22Rv1 (cell line): Measurements from ENCODE around the gene IGLL1.
"Not testable (repeated sequence)": the region's sequence is repeated elsewhere in the genome, so short reads cannot be mapped to it uniquely, and the experiment has no call there.

Source experiments
- ZFX ChIP-seq: fragments of 450-650 bp; IDR thresholded peaks from 2 replicates; pipeline ENCODE4 v1.6.1; 2017; ENCODE audit warnings: antibody characterized with exemption, borderline replicate concordance
- TF ChIP-seq, protein P1 (sequence below): fragments of 450-650 bp; IDR thresholded peaks from 2 replicates; pipeline ENCODE4 v1.5.1; 2017; ENCODE audit warnings: mild to moderate bottlenecking

DNA sequence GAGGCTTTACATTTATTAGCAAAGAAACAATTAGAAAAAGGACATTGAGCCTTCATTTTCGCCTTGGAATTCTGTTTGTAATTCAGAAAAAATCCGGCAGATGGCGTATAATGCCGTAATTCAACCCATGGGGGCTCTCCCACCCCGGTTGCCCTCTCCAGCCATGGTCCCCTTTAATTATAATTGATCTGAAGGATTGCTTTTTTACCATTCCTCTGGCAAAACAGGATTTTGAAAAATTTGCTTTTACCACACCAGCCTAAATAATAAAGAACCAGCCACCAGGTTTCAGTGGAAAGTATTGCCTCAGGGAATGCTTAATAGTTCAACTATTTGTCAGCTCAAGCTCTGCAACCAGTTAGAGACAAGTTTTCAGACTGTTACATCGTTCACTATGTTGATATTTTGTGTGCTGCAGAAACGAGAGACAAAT is 38.2 kb downstream of the IGLL1 start:
- TF ChIP-seq, protein P1, sequence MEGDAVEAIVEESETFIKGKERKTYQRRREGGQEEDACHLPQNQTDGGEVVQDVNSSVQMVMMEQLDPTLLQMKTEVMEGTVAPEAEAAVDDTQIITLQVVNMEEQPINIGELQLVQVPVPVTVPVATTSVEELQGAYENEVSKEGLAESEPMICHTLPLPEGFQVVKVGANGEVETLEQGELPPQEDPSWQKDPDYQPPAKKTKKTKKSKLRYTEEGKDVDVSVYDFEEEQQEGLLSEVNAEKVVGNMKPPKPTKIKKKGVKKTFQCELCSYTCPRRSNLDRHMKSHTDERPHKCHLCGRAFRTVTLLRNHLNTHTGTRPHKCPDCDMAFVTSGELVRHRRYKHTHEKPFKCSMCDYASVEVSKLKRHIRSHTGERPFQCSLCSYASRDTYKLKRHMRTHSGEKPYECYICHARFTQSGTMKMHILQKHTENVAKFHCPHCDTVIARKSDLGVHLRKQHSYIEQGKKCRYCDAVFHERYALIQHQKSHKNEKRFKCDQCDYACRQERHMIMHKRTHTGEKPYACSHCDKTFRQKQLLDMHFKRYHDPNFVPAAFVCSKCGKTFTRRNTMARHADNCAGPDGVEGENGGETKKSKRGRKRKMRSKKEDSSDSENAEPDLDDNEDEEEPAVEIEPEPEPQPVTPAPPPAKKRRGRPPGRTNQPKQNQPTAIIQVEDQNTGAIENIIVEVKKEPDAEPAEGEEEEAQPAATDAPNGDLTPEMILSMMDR = peak; percentile 62
- not testable (repeated sequence) for TF ChIP-seq ZFX
